Spleen (tissue), 7 donors: ENCODE results near the gene GRN.
"Not testable (repeated sequence)": the region's sequence is repeated elsewhere in the genome, so short reads cannot be mapped to it uniquely, and the experiment has no call there.

Experiments
- POLR2A ChIP-seq, 3 donors: fragments of 450-650 bp; IDR thresholded peaks; one replicate each; pipeline ENCODE4 v1.5.1; 2017; ENCODE audit warnings: antibody characterized with exemption in 3 of 3, mild to moderate bottlenecking in 1 of 3
- POLR2AphosphoS5 ChIP-seq, 3 donors: sonication (generic); formaldehyde crosslinking; IDR thresholded peaks; one replicate each; pipeline ENCODE4 v1.5.1; 2017; ENCODE audit warnings: antibody characterized with exemption in 3 of 3
- TF ChIP-seq, protein P1 (sequence below), 11 experiments: fragments of 200-600 bp in 7 of 11; fragments of 450-650 bp in 4 of 11; sonication (generic) in 4 of 11; IDR thresholded peaks in 8 of 11; conservative IDR thresholded peaks in 3 of 11; 1 replicate in 7 of 11; 2 replicates in 4 of 11; pipeline versions ENCODE4 v1.4.0 to v1.8.0; 2016 to 2021; ENCODE audit warnings: antibody characterized with exemption in 11 of 11, inconsistent platforms in 4 of 11, mild to moderate bottlenecking in 1 of 11
- donor health status: DM: no; HTN: no; CAD: no; lungs with moderate emphysema.
- donor health status: DM: no; HTN: no; CAD: no.
- donor health status: DM: no; HTN: no; CAD: no.

DNA sequence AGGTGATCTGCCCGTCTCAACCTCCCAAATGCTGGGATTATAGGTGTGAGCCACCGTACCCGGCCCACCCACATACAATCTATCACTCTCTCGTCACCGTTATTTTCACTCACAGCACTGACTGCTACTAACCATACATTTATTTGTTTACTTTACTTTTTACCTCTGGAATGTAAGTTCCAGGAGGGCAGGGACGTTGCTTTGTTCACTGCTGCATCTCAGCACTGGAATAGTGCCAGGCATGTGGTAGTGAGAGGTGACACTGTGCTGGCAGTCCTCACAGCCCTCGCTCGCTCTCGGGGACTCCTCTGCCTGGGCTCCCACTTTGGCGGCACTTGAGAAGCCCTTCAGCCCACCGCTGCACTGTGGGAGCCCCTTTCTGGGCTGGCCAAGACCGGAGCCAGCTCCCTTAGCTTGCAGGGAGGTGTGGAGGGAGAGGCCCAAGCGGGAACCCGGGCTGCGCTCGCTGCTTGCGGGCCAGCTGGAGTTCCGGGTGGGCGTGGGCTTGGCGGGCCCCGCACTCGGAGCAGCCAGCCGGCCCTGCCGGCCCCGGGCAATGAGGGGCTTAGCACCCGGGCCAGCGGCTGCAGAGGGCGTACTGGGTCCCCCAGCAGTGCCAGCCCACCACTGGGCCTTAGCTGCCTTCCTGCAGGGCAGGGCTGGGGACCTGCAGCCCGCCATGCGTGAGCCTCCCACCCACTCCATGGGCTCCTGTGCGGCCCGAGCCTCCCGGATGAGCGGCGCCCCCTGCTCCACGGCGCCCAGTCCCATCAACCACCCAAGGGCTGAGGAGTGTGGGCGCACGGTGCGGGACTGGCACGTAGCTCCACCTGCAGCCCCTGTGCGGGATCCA, 23.5 kb downstream of the GRN start:
- TF ChIP-seq, protein P1, sequence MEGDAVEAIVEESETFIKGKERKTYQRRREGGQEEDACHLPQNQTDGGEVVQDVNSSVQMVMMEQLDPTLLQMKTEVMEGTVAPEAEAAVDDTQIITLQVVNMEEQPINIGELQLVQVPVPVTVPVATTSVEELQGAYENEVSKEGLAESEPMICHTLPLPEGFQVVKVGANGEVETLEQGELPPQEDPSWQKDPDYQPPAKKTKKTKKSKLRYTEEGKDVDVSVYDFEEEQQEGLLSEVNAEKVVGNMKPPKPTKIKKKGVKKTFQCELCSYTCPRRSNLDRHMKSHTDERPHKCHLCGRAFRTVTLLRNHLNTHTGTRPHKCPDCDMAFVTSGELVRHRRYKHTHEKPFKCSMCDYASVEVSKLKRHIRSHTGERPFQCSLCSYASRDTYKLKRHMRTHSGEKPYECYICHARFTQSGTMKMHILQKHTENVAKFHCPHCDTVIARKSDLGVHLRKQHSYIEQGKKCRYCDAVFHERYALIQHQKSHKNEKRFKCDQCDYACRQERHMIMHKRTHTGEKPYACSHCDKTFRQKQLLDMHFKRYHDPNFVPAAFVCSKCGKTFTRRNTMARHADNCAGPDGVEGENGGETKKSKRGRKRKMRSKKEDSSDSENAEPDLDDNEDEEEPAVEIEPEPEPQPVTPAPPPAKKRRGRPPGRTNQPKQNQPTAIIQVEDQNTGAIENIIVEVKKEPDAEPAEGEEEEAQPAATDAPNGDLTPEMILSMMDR (IDR thresholded peaks at IDR 0.05 in 8 of 11, conservative IDR thresholded peaks at IDR 0.05 in 3 of 11): not testable (repeated sequence)
- TF ChIP-seq POLR2A, POLR2AphosphoS5 (IDR thresholded peaks at IDR 0.05): not testable (repeated sequence)
